B cell (primary cell): ENCODE measurements around the gene ITPR3. TPM values are rescaled to one million over a fixed set of nuclear protein-coding genes. Genes with fewer than 3 reads are reported as not detected.

Experiments
- ATAC-seq: fragments of 200-7000 bp; cut with Tn5 transposase; one replicate; pipeline ENCODE4 v1.10.0; 2021; ENCODE audit warnings: low read depth, mild to moderate bottlenecking, moderate number of reproducible peaks, moderate library complexity
- CTCF ChIA-PET: fragments of 350-600 bp; sonication (Branson Sonifier 250); formaldehyde crosslinking; loops from one replicate; lab custom pipeline; 2021; ENCODE audit warnings: antibody characterized with exemption, inconsistent platforms; lab: Charles Lee
- POLR2A ChIA-PET: fragments of 350-600 bp; sonication (Branson Sonifier 250); formaldehyde crosslinking; loops from one replicate; lab custom pipeline; 2021; ENCODE audit warnings: antibody characterized with exemption; lab: Charles Lee
- DNase-seq: peaks from one replicate; pipeline ENCODE4 v3.0.0; 2013
- H2AFZ ChIP-seq: 2 replicates; pipeline ENCODE4 v1.6.1; 2012; ENCODE audit warnings: mild to moderate bottlenecking, low read depth, low read length; ENCODE audit not compliant: insufficient read depth, poor library complexity, severe bottlenecking
- H3K27ac ChIP-seq, 2 donors: 1 replicate in 1 of 2; 2 replicates in 1 of 2; pipeline ENCODE4 v1.5.1; 2012 to 2013; ENCODE audit warnings: low read length in 2 of 2, mild to moderate bottlenecking in 2 of 2, moderate library complexity in 1 of 2
- H3K27me3 ChIP-seq, 4 experiments: fragments of 200-600 bp in 1 of 4; sonication (generic) in 1 of 4; replicated peaks in 1 of 4; 1 replicate in 2 of 4; 2 replicates in 2 of 4; pipeline versions ENCODE4 v1.6.1 to v1.7.0; 2013 to 2016; ENCODE audit warnings: low read length in 3 of 4, mild to moderate bottlenecking in 2 of 4, mixed read lengths in 1 of 4, moderate library complexity in 1 of 4; ENCODE audit not compliant: insufficient read depth in 4 of 4, control insufficient read depth in 3 of 4; ENCODE audit errors: control extremely low read depth in 1 of 4
- H3K36me3 ChIP-seq, 2 experiments: replicated peaks in 1 of 2; 1 replicate in 1 of 2; 2 replicates in 1 of 2; pipeline versions ENCODE4 v1.6.1 to v1.7.1; 2013; ENCODE audit warnings: low read length in 1 of 2; ENCODE audit not compliant: insufficient read depth in 2 of 2, control insufficient read depth in 1 of 2; ENCODE audit errors: control extremely low read depth in 1 of 2, extremely low read depth in 1 of 2
- H3K4me1 ChIP-seq, 2 donors: fragments of 200-600 bp in 1 of 2; sonication (generic) in 1 of 2; 1 replicate in 1 of 2; 2 replicates in 1 of 2; pipeline versions ENCODE4 v1.5.1 to v1.6.1; 2013 to 2017; ENCODE audit warnings: low read length in 2 of 2; ENCODE audit not compliant: control insufficient read depth in 2 of 2, insufficient read depth in 2 of 2
- H3K4me2 ChIP-seq: replicated peaks from 2 replicates; pipeline ENCODE3; 2012; ENCODE audit warnings: mild to moderate bottlenecking, low read depth, low read length; ENCODE audit not compliant: poor library complexity, severe bottlenecking
- H3K4me3 ChIP-seq, 5 experiments: fragments of 200-600 bp in 1 of 5; sonication (generic) in 1 of 5; 1 replicate in 3 of 5; 2 replicates in 2 of 5; pipeline versions ENCODE4 v1.5.1 to v1.7.0; 2011 to 2016; ENCODE audit warnings: low read length in 4 of 5, mild to moderate bottlenecking in 4 of 5, low read depth in 2 of 5, control low read depth in 1 of 5, moderate library complexity in 1 of 5; ENCODE audit not compliant: insufficient read depth in 1 of 5; ENCODE audit errors: control extremely low read depth in 1 of 5, extremely low read depth in 1 of 5
- H3K79me2 ChIP-seq: fragments of 200-600 bp; sonication (generic); one replicate; pipeline ENCODE4 v1.6.0; 2016; ENCODE audit warnings: low read length; ENCODE audit not compliant: control insufficient read depth, insufficient read depth
- H3K9ac ChIP-seq: fragments of 200-600 bp; sonication (generic); 2 replicates; pipeline ENCODE4 v1.6.1; 2017; ENCODE audit warnings: mild to moderate bottlenecking, low read length, moderate library complexity
- H3K9me3 ChIP-seq, 3 donors: one replicate each; pipeline versions ENCODE4 v1.6.1 to v1.7.1; 2013; ENCODE audit warnings: low read length in 2 of 3; ENCODE audit not compliant: control insufficient read depth in 2 of 3, insufficient read depth in 1 of 3; ENCODE audit errors: control extremely low read depth in 1 of 3
- H4K20me1 ChIP-seq: 2 replicates; pipeline ENCODE4 v1.6.0; 2012; ENCODE audit warnings: mild to moderate bottlenecking, low read length; ENCODE audit not compliant: insufficient read depth, control insufficient read depth, poor library complexity, severe bottlenecking
- H3K27ac Mint-ChIP-seq: one replicate; pipeline ENCODE4 v1.8.0; 2021; ENCODE audit warnings: mixed read lengths
- H3K27me3 Mint-ChIP-seq: one replicate; pipeline ENCODE4 v1.8.0; 2021; ENCODE audit warnings: mixed read lengths
- H3K4me1 Mint-ChIP-seq: one replicate; pipeline ENCODE4 v1.8.0; 2021; ENCODE audit warnings: mixed read lengths
- H3K4me3 Mint-ChIP-seq: one replicate; pipeline ENCODE4 v1.8.0; 2021; ENCODE audit warnings: mixed read lengths
- H3K9me3 Mint-ChIP-seq: one replicate; pipeline ENCODE4 v1.8.0; 2022; ENCODE audit warnings: mixed read lengths; ENCODE audit not compliant: insufficient read depth
- CTCF ChIP-seq: fragments of 200-600 bp; IDR thresholded peaks from one replicate; pipeline ENCODE4 v1.8.0; 2022; ENCODE audit warnings: antibody characterized with exemption, mild to moderate bottlenecking
- EZH2 ChIP-seq: IDR thresholded peaks from 2 replicates; pipeline ENCODE4 v1.6.1; 2012; ENCODE audit warnings: borderline replicate concordance, low read depth, mild to moderate bottlenecking, moderate library complexity, low read length; ENCODE audit not compliant: insufficient read depth, poor library complexity, severe bottlenecking
- WGBS: methylation state at CpG from one replicate; pipeline ENCODE4 v1.1.5; 2013; ENCODE audit warnings: missing lambda C conversion rate; ENCODE audit not compliant: insufficient coverage; 5-methylcytosine and 5-hydroxymethylcytosine counted together
- intact Hi-C: fragments of 100-400 bp; cut with micrococcal nuclease; formaldehyde crosslinking; loops from one replicate; pipeline ENCODE4 v1.10.0; 2022
- polyA plus RNA-seq: library from polyadenylated mRNA; depleted of rRNA; stranded (reverse); fragments of >200 nt; gene quantifications from 2 replicates; pipeline ENCODE4 v1.2.3, GENCODE V29; 2012
- total RNA-seq, 2 donors: library from RNA; stranded (reverse); fragments of 120-200 nt in 1 of 2; gene quantifications; 1 replicate in 1 of 2; 2 replicates in 1 of 2; pipeline versions ENCODE4 v1.2.3 to v1.2.4, GENCODE V29; 2013 to 2022

Gene ITPR3
- total and polyA plus RNA-seq, 2 donors (not counting 1 experiment from before 2014, with no cell fraction given), result 61.9 to 67.6 TPM

GRCh38 chr6:33633462-33634158 lies 12.5 kb downstream of the ITPR3 start:
- Mint-ChIP-seq H3K4me1 (peaks cover 50% of the 10 kb centered on the region), H3K27me3 (no peaks in the 10 kb centered on the region), H3K9me3 (no peaks in the 10 kb centered on the region), H3K4me3 (peak overlapping the region; percentile 94), H3K27ac (peak overlapping the region; percentile 85)
- ATAC-seq, result peak; percentile 92
- H3K36me3 ChIP-seq, result peaks cover 0 to 4% of the 10 kb centered on the region in 2 experiments
- peak; percentile 79 for DNase-seq
- CTCF ChIA-PET, result interaction anchor here (1.2 to 2.2 kb wide), 7 partner anchors 12 to 67 kb away, joined by 3 to 12 read pairs (median 5); partner anchors contain the start of gene ITPR3
- peaks cover 75% of the 10 kb centered on the region for H3K79me2 ChIP-seq
- H3K27me3 ChIP-seq, result no peaks in the 10 kb centered on the region
- peaks cover 17 to 29% of the 10 kb centered on the region in 2 donors for H3K4me1 ChIP-seq
- intact Hi-C loops, result loop anchor here (2.0 to 5.0 kb wide), 2 partner anchors 49 to 69 kb away; no protein-coding TSS in a partner anchor
- H2AFZ ChIP-seq, result peak overlapping the region; percentile 58
- no peak for TF ChIP-seq EZH2
- peaks cover 76% of the 10 kb centered on the region for H4K20me1 ChIP-seq
- POLR2A ChIA-PET, result interaction anchor here (0.7 to 1.0 kb wide), 3 partner anchors 13 to 78 kb away, joined by 3 to 4 read pairs (median 4); partner anchors contain the start of genes ITPR3 and UQCC2
- H3K4me3 ChIP-seq, result peak overlapping the region in 4 of 5 experiments; percentile 25 to 58 (median 53)
- peak overlapping the region; percentile 96 for H3K4me2 ChIP-seq
- peak overlapping the region; percentile 64 for H3K9ac ChIP-seq
- peak overlapping the region in 1 of 2 donors; percentile 33 for H3K27ac ChIP-seq
- WGBS, result 1% methylated on average over 81 of the region's 86 CpGs
- peaks cover 0 to 9% (median 0%) of the 10 kb centered on the region in 3 donors for H3K9me3 ChIP-seq

DNA sequence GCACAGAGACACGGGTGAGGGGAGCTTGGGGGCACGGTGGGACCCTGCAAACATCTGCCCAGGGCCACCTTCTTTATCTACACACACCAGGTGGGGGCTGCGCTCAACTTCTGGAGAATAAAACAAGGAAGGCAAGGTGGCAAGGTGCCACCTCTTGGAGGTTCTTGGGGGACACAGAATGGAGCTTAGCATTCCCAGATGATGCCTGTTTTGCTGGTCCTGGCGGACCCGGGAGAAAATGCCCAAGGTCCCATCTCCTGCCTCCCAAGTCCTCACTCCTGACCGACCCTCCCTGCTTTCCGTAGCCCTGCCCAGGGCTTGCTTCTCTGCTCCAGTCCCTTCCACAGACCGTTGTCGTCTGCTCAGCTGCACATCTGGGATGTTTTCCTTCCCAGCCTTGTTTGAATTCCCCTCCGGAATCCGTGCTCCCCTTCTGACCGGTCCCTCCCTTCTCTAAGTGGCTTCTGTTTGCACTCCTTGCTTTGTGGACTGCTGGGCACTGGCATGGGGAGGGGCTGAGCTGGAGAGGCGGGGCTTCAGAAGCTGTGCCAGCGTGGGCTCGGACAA lies 13.1 kb downstream of the ITPR3 start:
- ATAC-seq, result peak; percentile 4
- peaks cover 81% of the 10 kb centered on the region for H3K79me2 ChIP-seq
- peaks cover 47% of the 10 kb centered on the region for H3K4me1 Mint-ChIP-seq
- H3K36me3 ChIP-seq, result peaks cover 0 to 4% of the 10 kb centered on the region in 2 experiments
- peak overlapping the region; percentile 64 for H3K9ac ChIP-seq
- H3K4me3 Mint-ChIP-seq, result peak overlapping the region; percentile 94
- H3K27ac Mint-ChIP-seq, result peak overlapping the region; percentile 85
- H3K9me3 ChIP-seq, result peaks cover 0 to 9% (median 0%) of the 10 kb centered on the region in 3 donors
- peak overlapping the region in 4 of 5 experiments; percentile 25 to 58 (median 52) for H3K4me3 ChIP-seq
- DNase-seq, result no peak
- peak overlapping the region; percentile 96 for H3K4me2 ChIP-seq
- intact Hi-C loops, result loop anchor here (5.0 kb wide), 1 partner anchor 68 kb away; no protein-coding TSS in a partner anchor
- no peak overlapping the region for H3K27ac ChIP-seq
- H3K27me3 Mint-ChIP-seq, result no peaks in the 10 kb centered on the region
- H4K20me1 ChIP-seq, result peaks cover 78% of the 10 kb centered on the region
- WGBS, result 28% methylated on average over 13 of the region's 15 CpGs
- H3K27me3 ChIP-seq, result no peaks in the 10 kb centered on the region
- ChIA-PET CTCF (interaction anchor here (1.2 to 1.8 kb wide), 5 partner anchors 27 to 66 kb away, joined by 3 to 6 read pairs (median 5); no protein-coding TSS in a partner anchor), POLR2A (interaction anchor here (0.7 to 1.0 kb wide), 2 partner anchors 14 to 77 kb away, joined by 3 to 4 read pairs; partner anchors contain the start of gene UQCC2)
- no peak for TF ChIP-seq CTCF
- no peak for TF ChIP-seq EZH2
- peak overlapping the region; percentile 58 for H2AFZ ChIP-seq
- H3K9me3 Mint-ChIP-seq, result no peaks in the 10 kb centered on the region
- peaks cover 17 to 24% of the 10 kb centered on the region in 2 donors for H3K4me1 ChIP-seq
